Mesendoderm (in vitro differentiated cells): ENCODE measurements around the gene KRT2.

Source experiments
- DNase-seq: peaks from one replicate; pipeline ENCODE4 v3.0.0; 2013
- H2AK5ac ChIP-seq: 2 replicates; pipeline ENCODE4 v1.6.1; 2013; ENCODE audit warnings: low read length, inconsistent platforms
- H2BK120ac ChIP-seq: 2 replicates; pipeline ENCODE4 v1.6.1; 2013; ENCODE audit warnings: low read depth, mild to moderate bottlenecking, low read length, moderate library complexity, mixed read lengths
- H2BK15ac ChIP-seq: replicated peaks from 2 replicates; pipeline ENCODE4 v1.6.1; 2013; ENCODE audit warnings: low read depth, mild to moderate bottlenecking, moderate library complexity
- H2BK5ac ChIP-seq: 2 replicates; pipeline ENCODE4 v1.6.1; 2013; ENCODE audit warnings: low read length, inconsistent platforms
- H3K18ac ChIP-seq: 2 replicates; pipeline ENCODE4 v1.6.1; 2013; ENCODE audit warnings: mild to moderate bottlenecking, low read length, mixed read lengths
- H3K23ac ChIP-seq: one replicate; pipeline ENCODE4 v1.6.1; 2013; ENCODE audit warnings: low read length
- H3K27ac ChIP-seq: 2 replicates; pipeline ENCODE4 v1.5.1; 2013; ENCODE audit warnings: low read depth, mild to moderate bottlenecking, inconsistent platforms, low read length, moderate library complexity
- H3K27me3 ChIP-seq: 2 replicates; pipeline ENCODE4 v1.6.1; 2013; ENCODE audit warnings: low read length, control low read depth, mild to moderate bottlenecking, inconsistent platforms; ENCODE audit not compliant: insufficient read depth, poor library complexity
- H3K36me3 ChIP-seq: 2 replicates; pipeline ENCODE4 v1.6.1; 2013; ENCODE audit warnings: low read length, inconsistent platforms; ENCODE audit not compliant: control insufficient read depth, insufficient read depth
- H3K4ac ChIP-seq: one replicate; pipeline ENCODE4 v1.6.1; 2013; ENCODE audit warnings: low read depth, mild to moderate bottlenecking, low read length, moderate library complexity
- H3K4me1 ChIP-seq: 2 replicates; pipeline ENCODE4 v1.6.1; 2013; ENCODE audit warnings: low read depth, low read length, inconsistent platforms; ENCODE audit not compliant: control insufficient read depth
- H3K4me2 ChIP-seq: 2 replicates; pipeline ENCODE4 v1.6.1; 2013; ENCODE audit warnings: low read length
- H3K4me3 ChIP-seq: 2 replicates; pipeline ENCODE4 v1.5.1; 2013; ENCODE audit warnings: mild to moderate bottlenecking, low read length
- H3K56ac ChIP-seq: one replicate; pipeline ENCODE4 v1.6.1; 2013; ENCODE audit warnings: low read length
- H3K79me1 ChIP-seq: 2 replicates; pipeline ENCODE4 v1.6.1; 2013; ENCODE audit warnings: low read length, inconsistent platforms
- H3K79me2 ChIP-seq: 2 replicates; pipeline ENCODE4 v1.6.1; 2013; ENCODE audit warnings: mild to moderate bottlenecking, low read length; ENCODE audit not compliant: control insufficient read depth, insufficient read depth
- H3K9ac ChIP-seq: 2 replicates; pipeline ENCODE4 v1.6.1; 2013; ENCODE audit warnings: low read length, inconsistent platforms
- H4K5ac ChIP-seq: one replicate; pipeline ENCODE4 v1.6.1; 2013; ENCODE audit warnings: low read length
- H4K8ac ChIP-seq: one replicate; pipeline ENCODE4 v1.6.1; 2013; ENCODE audit warnings: low read depth, mild to moderate bottlenecking, control low read depth, low read length, moderate library complexity
- WGBS: extraction: QIAGEN DNeasy Blood & Tissue Kit; methylation state at CpG from one replicate; pipeline ENCODE4 v1.1.7; 2013; ENCODE audit warnings: low lambda C conversion rate, missing lambda C conversion rate; ENCODE audit not compliant: insufficient coverage; ENCODE audit errors: extremely low coverage; 5-methylcytosine and 5-hydroxymethylcytosine counted together

Gene KRT2

GRCh38 chr12:52616680-52617402, 35.2 kb downstream of the KRT2 start:
- no peak overlapping the region for H3K18ac ChIP-seq
- H4K8ac ChIP-seq: no peak overlapping the region
- WGBS: no CpG with 5 or more reads among the region's 10 CpGs
- no peak for DNase-seq
- no peak overlapping the region for H2BK5ac ChIP-seq
- H3K27me3 ChIP-seq: no peaks in the 10 kb centered on the region
- H3K27ac ChIP-seq: no peak overlapping the region
- H3K79me2 ChIP-seq: no peaks in the 10 kb centered on the region
- H3K79me1 ChIP-seq: no peaks in the 10 kb centered on the region
- no peak overlapping the region for H3K4me2 ChIP-seq
- H3K9ac ChIP-seq: no peak overlapping the region
- H4K5ac ChIP-seq: no peak overlapping the region
- H2BK120ac ChIP-seq: no peak overlapping the region
- H3K4ac ChIP-seq: no peak overlapping the region
- H3K56ac ChIP-seq: no peak overlapping the region
- peaks cover 8% of the 10 kb centered on the region for H3K4me1 ChIP-seq
- H3K36me3 ChIP-seq: no peaks in the 10 kb centered on the region
- no peak overlapping the region for H2BK15ac ChIP-seq
- no peak overlapping the region for H3K4me3 ChIP-seq
- H2AK5ac ChIP-seq: no peak overlapping the region
- H3K23ac ChIP-seq: no peak overlapping the region

- Histone ChIP-seq H2BK120ac (no peak overlapping the region), H3K79me2 (no peaks in the 10 kb centered on the region), H4K5ac (no peak overlapping the region), H3K18ac (no peak overlapping the region), H3K36me3 (no peaks in the 10 kb centered on the region), H3K4me1 (peaks cover 8% of the 10 kb centered on the region), H2BK5ac (no peak overlapping the region), H3K27ac (no peak overlapping the region), H3K79me1 (no peaks in the 10 kb centered on the region), H2BK15ac (no peak overlapping the region), H3K9ac (no peak overlapping the region), H3K56ac (no peak overlapping the region), H3K27me3 (no peaks in the 10 kb centered on the region), H3K4ac (no peak overlapping the region), H3K4me2 (no peak overlapping the region), H2AK5ac (no peak overlapping the region), H3K4me3 (no peak overlapping the region), H4K8ac (no peak overlapping the region), H3K23ac (no peak overlapping the region)
- WGBS: no CpG with 5 or more reads among the region's 9 CpGs
- no peak for DNase-seq
Measured at GRCh38 chr12:52615912-52616311, 36.1 kb downstream of the KRT2 start.

- H2BK5ac ChIP-seq: no peak overlapping the region
- no peak overlapping the region for H2BK120ac ChIP-seq
- no peak for DNase-seq
- no peak overlapping the region for H2BK15ac ChIP-seq
- H3K4me2 ChIP-seq: no peak overlapping the region
- no CpG with 5 or more reads among the region's 6 CpGs for WGBS
- no peak overlapping the region for H3K9ac ChIP-seq
- H3K18ac ChIP-seq: no peak overlapping the region
- no peak overlapping the region for H3K27ac ChIP-seq
- H3K4me1 ChIP-seq: peaks cover 8% of the 10 kb centered on the region
- H3K4me3 ChIP-seq: no peak overlapping the region
- no peaks in the 10 kb centered on the region for H3K79me1 ChIP-seq
- no peaks in the 10 kb centered on the region for H3K27me3 ChIP-seq
- H3K56ac ChIP-seq: no peak overlapping the region
- H3K36me3 ChIP-seq: no peaks in the 10 kb centered on the region
- H4K5ac ChIP-seq: no peak overlapping the region
- no peak overlapping the region for H4K8ac ChIP-seq
- no peak overlapping the region for H3K23ac ChIP-seq
- no peak overlapping the region for H2AK5ac ChIP-seq
- H3K79me2 ChIP-seq: no peaks in the 10 kb centered on the region
- H3K4ac ChIP-seq: no peak overlapping the region
Measured at GRCh38 chr12:52615208-52615868, 36.7 kb downstream of the KRT2 start.

- WGBS: no CpG with 5 or more reads among the region's 10 CpGs
- Histone ChIP-seq H2BK15ac (no peak overlapping the region), H3K9ac (no peak overlapping the region), H3K79me2 (no peaks in the 10 kb centered on the region), H3K23ac (no peak overlapping the region), H3K79me1 (no peaks in the 10 kb centered on the region), H3K27ac (no peak overlapping the region), H4K8ac (no peak overlapping the region), H4K5ac (no peak overlapping the region), H2AK5ac (no peak overlapping the region), H3K56ac (no peak overlapping the region), H3K4me1 (peaks cover 8% of the 10 kb centered on the region), H3K4me3 (no peak overlapping the region), H3K4ac (no peak overlapping the region), H3K18ac (no peak overlapping the region), H3K27me3 (no peaks in the 10 kb centered on the region), H3K36me3 (no peaks in the 10 kb centered on the region), H3K4me2 (no peak overlapping the region), H2BK5ac (no peak overlapping the region), H2BK120ac (no peak overlapping the region)
- DNase-seq: no peak
Measured at GRCh38 chr12:52614381-52615207, 37.4 kb downstream of the KRT2 start.

GRCh38 chr12:52613384-52614030, 38.5 kb downstream of the KRT2 start:
- H4K8ac ChIP-seq: no peak overlapping the region
- H3K27me3 ChIP-seq: no peaks in the 10 kb centered on the region
- H3K9ac ChIP-seq: no peak overlapping the region
- H3K27ac ChIP-seq: no peak overlapping the region
- H3K4ac ChIP-seq: no peak overlapping the region
- no peak overlapping the region for H3K18ac ChIP-seq
- no peaks in the 10 kb centered on the region for H3K79me2 ChIP-seq
- no peak overlapping the region for H2BK15ac ChIP-seq
- WGBS: no CpG with 5 or more reads among the region's 9 CpGs
- no peak overlapping the region for H2BK120ac ChIP-seq
- no peak for DNase-seq
- H3K4me2 ChIP-seq: no peak overlapping the region
- no peaks in the 10 kb centered on the region for H3K36me3 ChIP-seq
- H3K23ac ChIP-seq: no peak overlapping the region
- no peaks in the 10 kb centered on the region for H3K79me1 ChIP-seq
- H4K5ac ChIP-seq: no peak overlapping the region
- H3K4me1 ChIP-seq: peaks cover 8% of the 10 kb centered on the region
- H2BK5ac ChIP-seq: no peak overlapping the region
- peak overlapping the region; percentile 1 for H3K56ac ChIP-seq
- H3K4me3 ChIP-seq: no peak overlapping the region
- H2AK5ac ChIP-seq: no peak overlapping the region
